DND-41 (cell line): ENCODE data around the gene SLC25A26.
"Not testable (repeated sequence)": the region's sequence is repeated elsewhere in the genome, so short reads cannot be mapped to it uniquely, and the experiment has no call there.

Experiments used
- EZH2 ChIP-seq: IDR thresholded peaks from 3 replicates; pipeline ENCODE4 v1.6.1; 2012; ENCODE audit warnings: borderline replicate concordance, low read depth, mild to moderate bottlenecking, moderate library complexity, low read length, inconsistent platforms; ENCODE audit not compliant: severe bottlenecking
- TF ChIP-seq, protein P1 (sequence below): IDR thresholded peaks from 2 replicates; pipeline ENCODE4 v1.5.1; 2012; ENCODE audit warnings: borderline replicate concordance, low read length, moderate library complexity, mild to moderate bottlenecking; ENCODE audit not compliant: poor library complexity, severe bottlenecking; ENCODE audit errors: extremely low read depth

- TF ChIP-seq, protein P1, sequence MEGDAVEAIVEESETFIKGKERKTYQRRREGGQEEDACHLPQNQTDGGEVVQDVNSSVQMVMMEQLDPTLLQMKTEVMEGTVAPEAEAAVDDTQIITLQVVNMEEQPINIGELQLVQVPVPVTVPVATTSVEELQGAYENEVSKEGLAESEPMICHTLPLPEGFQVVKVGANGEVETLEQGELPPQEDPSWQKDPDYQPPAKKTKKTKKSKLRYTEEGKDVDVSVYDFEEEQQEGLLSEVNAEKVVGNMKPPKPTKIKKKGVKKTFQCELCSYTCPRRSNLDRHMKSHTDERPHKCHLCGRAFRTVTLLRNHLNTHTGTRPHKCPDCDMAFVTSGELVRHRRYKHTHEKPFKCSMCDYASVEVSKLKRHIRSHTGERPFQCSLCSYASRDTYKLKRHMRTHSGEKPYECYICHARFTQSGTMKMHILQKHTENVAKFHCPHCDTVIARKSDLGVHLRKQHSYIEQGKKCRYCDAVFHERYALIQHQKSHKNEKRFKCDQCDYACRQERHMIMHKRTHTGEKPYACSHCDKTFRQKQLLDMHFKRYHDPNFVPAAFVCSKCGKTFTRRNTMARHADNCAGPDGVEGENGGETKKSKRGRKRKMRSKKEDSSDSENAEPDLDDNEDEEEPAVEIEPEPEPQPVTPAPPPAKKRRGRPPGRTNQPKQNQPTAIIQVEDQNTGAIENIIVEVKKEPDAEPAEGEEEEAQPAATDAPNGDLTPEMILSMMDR, result not testable (repeated sequence)
- TF ChIP-seq EZH2, result not testable (repeated sequence)
These were observed 86.2 kb downstream of the SLC25A26 start for GRCh38 chr3:66306991-66307390.
